ENCODE data around the gene PAXX.

- TF ChIP-seq USF2 (CRISPR knock-in tag; IDR thresholded peaks at IDR 0.05) = no peak
- no peak for TF ChIP-seq ZNF396 (CRISPR knock-in tag; IDR thresholded peaks at IDR 0.05; ENCODE audit: borderline replicate concordance)
These were observed 36.3 kb upstream of the PAXX start for GRCh38 chr9:136955943-136956335.

Measured in WTC11 (cell line).